ENCODE results near the gene RRAD.

RRAD gene

DNA sequence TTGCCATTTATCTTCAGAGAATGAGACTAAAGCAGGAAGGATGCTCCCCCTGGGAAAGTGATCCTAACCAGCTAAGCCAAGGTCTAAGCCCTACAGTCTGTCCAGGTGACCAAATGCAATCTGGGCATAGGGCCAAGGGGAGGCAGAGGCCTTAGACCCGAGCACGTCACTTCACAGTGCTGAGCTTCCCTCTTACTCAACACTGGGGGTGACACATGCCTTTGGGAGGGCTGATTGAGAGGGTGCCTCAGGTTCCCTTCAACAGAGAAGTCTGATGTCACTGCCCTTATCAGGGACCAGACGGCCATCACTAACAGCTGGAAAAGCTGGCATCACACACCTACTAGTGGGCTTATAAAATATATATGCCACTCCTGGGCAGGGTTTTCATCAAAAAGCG lies 4.9 kb upstream of the RRAD start:
- no peaks in the 10 kb centered on the region for H3K27me3 Mint-ChIP-seq
- no peak overlapping the region for H3K27ac Mint-ChIP-seq

DNA sequence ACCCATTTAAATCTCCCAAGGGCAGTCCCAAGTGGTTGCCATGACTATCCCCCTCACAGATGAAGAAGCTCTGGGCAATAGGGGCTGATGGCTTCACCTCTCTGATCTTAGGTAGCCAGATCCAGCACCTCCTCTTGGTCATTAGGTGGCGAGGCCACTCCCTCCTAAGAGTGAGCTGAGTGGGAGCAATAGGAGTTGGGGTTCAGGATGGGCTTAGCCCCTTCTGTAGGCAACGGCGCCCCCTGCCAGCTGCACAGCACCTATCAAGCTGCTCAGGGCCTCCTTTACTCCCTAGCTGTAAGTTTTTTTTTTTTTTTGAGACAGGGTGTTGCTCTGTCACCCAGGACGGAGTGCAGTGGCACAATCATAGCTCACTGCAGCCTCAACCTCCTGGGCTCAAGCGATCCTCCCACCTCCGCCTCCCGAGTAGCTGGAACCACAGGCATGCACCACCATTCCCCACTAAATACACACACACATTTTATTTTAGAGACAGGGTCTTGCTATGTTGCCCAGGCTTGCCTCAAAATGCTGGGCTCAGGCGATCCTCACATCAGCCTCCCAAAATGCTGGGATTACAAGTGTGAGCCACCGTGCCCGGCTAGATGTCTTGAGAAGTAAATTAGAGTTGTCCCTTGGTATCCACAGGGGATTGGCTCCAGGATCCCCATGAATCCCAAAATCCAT lies 3.5 kb upstream of the RRAD start:
- peaks cover 26% of the 10 kb centered on the region for H3K4me1 Mint-ChIP-seq (ENCODE audit: low read depth)
- H3K27ac Mint-ChIP-seq = no peak overlapping the region
- no peak overlapping the region for H3K4me3 Mint-ChIP-seq
- no peaks in the 10 kb centered on the region for H3K9me3 Mint-ChIP-seq (ENCODE audit: low read depth)
- no peaks in the 10 kb centered on the region for H3K27me3 Mint-ChIP-seq
- peaks cover 3% of the 10 kb centered on the region for H3K36me3 Mint-ChIP-seq

More for the DNA sequence above, 4.9 kb upstream of the RRAD start:
- Mint-ChIP-seq H3K4me3 (no peak overlapping the region), H3K4me1 (ENCODE audit: low read depth) (peaks cover 26% of the 10 kb centered on the region), H3K36me3 (peaks cover 3% of the 10 kb centered on the region), H3K9me3 (ENCODE audit: low read depth) (no peaks in the 10 kb centered on the region)

DNA sequence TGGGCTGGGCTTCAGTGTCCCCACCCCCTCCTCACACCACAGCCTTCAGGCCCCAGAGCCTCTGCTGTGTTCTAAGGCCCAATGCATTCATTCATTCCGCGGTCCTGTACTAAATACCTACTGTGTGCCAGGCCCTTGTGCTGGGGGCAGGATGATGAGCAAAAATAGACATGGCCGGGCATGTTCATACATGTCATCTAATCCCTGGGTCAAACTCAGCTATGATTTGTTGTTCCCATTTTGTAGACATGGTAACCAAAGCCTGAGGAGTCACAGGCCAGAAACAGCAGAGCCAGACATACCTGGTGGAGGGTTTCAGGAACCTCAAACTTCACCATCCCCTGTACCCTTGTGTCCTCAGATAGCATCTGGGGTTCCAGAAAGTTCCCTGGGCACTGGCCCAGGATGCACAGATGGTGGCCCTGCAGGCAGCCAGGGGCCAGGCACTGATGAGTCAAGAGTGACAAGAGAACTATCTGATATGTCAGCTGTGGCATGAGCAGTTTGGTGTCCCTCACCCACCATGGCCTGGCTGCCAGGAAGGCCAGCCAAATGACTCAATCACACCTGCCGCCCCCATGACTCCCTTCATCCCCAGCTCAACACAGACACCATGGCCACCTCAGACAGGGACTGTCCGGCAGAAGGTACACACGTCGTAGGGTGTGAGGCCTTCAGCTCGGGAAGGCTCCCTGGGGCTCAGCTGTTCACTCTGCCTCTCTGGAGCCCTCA lies 2.7 kb upstream of the RRAD start:
- Mint-ChIP-seq H3K36me3 (no peaks in the 10 kb centered on the region), H3K4me3 (no peak overlapping the region), H3K9me3 (ENCODE audit: low read depth) (no peaks in the 10 kb centered on the region), H3K4me1 (ENCODE audit: low read depth) (peaks cover 18% of the 10 kb centered on the region), H3K27ac (no peak overlapping the region), H3K27me3 (peaks cover 7% of the 10 kb centered on the region)

DNA sequence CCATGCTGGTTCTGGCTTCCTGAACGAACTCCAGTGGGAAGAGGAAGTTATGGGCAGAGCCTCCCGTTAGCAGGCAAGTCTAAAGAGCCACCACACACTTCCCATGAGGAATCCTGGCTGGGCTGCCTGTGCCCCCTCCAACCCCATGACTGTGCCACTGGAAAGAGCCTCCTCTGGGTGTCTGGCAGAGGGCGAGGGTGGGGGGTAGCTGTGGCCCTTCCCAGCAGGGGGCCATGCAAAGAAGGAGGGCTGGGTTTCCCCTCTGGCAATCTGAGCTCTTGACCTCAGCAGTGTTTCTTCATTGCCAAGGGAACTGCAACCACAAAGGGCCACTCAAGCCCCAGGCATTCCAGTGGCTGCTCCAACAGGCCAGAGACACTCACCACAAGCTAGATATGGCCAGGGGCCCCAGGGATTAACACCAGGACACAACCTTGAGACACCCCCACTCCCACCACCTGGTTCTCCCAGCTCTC lies 1.7 kb upstream of the RRAD start:
- Mint-ChIP-seq H3K4me3 (no peak overlapping the region), H3K36me3 (no peaks in the 10 kb centered on the region), H3K27me3 (peaks cover 7% of the 10 kb centered on the region), H3K9me3 (ENCODE audit: low read depth) (no peaks in the 10 kb centered on the region), H3K4me1 (ENCODE audit: low read depth) (peaks cover 8% of the 10 kb centered on the region), H3K27ac (no peak overlapping the region)

DNA sequence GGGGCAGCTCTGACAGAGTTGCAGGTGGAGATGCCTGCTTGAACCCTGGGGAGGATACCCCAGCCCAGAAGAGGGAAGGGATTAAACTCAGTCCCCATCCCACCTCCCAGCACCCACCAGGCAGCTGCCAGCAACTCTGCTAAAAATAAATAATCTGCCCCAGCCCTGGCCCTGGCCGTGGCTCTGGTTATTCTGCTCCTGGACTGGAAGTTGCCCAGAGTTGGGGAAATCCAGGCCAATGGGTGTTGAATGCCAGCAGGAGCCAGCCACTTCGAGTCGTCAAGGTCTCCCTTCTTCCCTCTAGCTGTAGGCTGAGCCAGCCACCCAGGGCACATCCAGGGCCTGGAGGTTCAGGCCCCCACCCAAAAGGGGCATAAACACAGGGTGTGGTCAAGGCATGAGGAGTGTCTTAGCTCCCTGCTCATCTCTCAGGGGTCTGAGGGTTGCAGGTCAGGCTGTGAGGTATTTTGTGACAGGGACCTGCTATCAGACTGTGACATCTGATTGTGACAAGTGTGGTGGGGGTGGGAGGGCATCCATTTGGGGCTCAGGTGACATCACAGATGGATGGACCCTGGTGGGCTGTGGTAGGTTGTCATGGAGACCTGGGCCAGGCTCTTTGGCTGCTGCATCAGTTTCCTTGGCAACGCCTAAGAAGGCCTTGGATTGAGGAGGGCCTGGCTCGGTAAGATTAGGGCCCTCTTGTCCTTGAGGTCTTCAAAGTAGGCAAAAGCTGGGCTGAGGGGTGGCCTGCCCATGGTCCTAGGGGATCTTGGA lies 1.0 kb upstream of the RRAD start:
- peak overlapping the region; percentile 20 for H3K4me3 Mint-ChIP-seq
- H3K4me1 Mint-ChIP-seq (ENCODE audit: low read depth) = peaks cover 3% of the 10 kb centered on the region
- no peak overlapping the region for H3K27ac Mint-ChIP-seq

DNA sequence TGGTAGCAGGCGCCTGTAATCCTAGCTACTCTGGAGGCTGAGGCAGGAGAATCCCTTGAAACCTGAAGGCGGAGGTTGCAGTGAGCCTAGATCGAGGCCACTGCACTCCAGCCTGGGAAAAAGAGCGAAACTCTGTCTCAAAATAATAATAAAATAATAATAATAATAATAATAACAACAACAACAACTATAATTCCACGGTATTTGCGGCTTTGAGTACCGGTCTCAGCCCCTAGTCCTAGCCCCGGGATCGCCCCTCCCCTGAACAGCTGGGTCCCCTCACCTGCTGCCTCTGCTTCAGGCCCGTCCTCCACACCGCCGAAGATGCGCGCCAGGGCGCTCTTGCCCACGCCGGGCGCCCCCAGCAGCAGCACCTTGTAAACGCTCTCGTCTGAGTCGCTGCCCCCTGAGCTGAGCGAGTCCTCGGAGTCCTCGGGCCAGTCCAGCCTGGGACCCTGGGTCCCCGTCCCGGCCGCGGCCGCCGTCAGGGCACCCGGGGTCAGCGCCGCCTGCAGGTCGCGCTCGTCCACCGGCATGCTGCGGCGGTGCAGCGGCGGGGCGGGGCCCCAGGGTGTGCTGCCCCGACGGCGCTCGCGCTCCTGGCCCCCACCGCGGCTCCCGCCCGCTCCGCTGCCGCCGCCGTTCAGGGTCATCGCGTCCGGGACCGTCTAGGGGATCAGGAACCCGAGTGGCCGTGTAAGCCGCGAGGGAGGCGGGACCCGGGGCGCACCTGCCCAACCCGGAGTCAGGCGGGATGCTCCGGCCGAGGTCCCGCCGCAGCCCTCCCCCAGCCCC lies 611 bp downstream of the RRAD start:
- no peak overlapping the region for H3K27ac Mint-ChIP-seq
- peaks cover 9% of the 10 kb centered on the region for H3K27me3 Mint-ChIP-seq
- peaks cover 3% of the 10 kb centered on the region for H3K4me1 Mint-ChIP-seq (ENCODE audit: low read depth)
- peak overlapping the region; percentile 38 for H3K4me3 Mint-ChIP-seq
- no peaks in the 10 kb centered on the region for H3K36me3 Mint-ChIP-seq
- no peaks in the 10 kb centered on the region for H3K9me3 Mint-ChIP-seq (ENCODE audit: low read depth)

More for the DNA sequence above, 1.0 kb upstream of the RRAD start:
- peaks cover 8% of the 10 kb centered on the region for H3K27me3 Mint-ChIP-seq
- no peaks in the 10 kb centered on the region for H3K36me3 Mint-ChIP-seq
- H3K9me3 Mint-ChIP-seq (ENCODE audit: low read depth) = no peaks in the 10 kb centered on the region

DNA sequence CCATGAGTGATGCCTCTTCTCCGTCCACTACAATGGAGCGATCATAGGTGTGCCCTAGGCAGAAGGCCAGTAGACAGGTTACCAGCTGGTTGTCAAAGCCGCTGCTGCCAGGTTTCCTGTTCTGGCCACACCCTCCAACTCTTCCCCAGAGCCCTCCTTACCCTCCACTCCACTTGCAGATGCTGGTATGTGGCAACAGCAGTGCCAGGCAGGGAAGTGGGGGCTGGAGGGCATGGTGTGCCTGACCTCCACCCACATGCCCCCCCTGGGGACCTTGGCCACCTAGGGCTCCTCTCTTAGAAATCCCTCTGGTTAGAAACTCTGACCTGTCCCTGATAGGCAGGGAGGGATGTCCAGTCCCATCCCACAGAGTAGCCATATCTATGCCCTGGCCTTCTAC lies 1.5 kb downstream of the RRAD start:
- H3K27ac Mint-ChIP-seq = no peak overlapping the region
- H3K4me3 Mint-ChIP-seq = no peak overlapping the region
- peaks cover 12% of the 10 kb centered on the region for H3K27me3 Mint-ChIP-seq
- H3K9me3 Mint-ChIP-seq (ENCODE audit: low read depth) = no peaks in the 10 kb centered on the region
- H3K36me3 Mint-ChIP-seq = no peaks in the 10 kb centered on the region
- H3K4me1 Mint-ChIP-seq (ENCODE audit: low read depth) = peaks cover 3% of the 10 kb centered on the region

DNA sequence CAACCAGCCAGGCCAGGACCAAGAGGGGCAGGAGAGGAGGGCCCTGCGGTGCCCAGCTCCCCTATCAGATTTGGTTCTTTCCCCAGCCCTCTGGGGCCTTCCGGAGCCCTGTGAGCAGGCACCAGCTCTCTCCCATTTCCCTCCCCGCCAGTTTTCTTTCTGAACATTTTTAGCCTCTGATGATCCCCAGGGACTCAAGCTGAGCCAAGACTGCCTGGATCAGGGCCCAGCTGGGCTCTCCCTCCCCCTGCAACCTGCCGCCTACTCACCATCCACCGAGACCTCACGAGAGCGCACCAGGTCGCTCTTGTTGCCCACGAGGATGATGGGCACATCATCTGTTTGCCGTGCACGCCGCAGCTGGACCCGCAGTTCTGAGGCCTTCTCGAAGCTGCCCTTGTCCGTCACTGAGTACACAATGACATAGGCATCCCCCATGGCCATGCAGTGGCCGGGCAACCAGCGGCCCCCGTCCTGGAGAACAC lies 2.0 kb downstream of the RRAD start:
- Mint-ChIP-seq H3K4me1 (ENCODE audit: low read depth) (peaks cover 3% of the 10 kb centered on the region), H3K4me3 (no peak overlapping the region), H3K27me3 (peaks cover 12% of the 10 kb centered on the region), H3K36me3 (no peaks in the 10 kb centered on the region), H3K9me3 (ENCODE audit: low read depth) (no peaks in the 10 kb centered on the region), H3K27ac (no peak overlapping the region)

DNA sequence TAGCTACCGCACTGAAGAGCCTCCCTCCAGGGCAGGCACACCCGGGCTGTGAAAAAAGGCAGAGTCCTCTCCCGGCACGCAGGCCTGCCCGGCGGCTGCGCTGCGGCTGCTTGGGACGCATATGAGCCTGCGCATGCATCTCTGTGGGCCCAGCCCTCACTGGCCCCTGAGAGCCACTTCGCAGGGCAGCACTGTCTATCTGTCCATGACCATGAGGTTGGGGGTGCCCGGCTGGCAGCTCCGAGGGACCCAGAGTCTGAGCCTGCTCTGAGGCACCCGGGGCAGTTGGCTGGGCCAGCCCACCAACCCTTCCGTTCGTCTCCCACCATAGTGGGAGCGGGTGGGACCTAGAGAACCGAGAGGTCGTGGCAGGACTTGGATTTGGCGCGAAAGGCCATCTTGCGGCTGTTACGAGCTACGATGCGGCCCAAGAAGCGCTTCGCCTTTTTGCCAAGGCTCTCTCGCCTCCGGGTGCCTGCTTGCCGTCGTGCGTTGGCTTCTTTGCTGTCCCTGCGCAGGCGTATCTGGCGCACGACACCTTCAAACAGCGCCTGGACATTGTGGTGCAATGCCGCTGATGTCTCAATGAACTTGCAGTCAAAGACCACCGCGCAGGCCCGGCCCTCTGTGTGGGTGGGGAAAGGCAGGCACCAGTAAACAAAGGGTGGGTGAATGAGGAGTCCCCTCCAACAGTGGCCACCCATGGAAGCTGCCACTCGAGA lies 3.4 kb downstream of the RRAD start:
- Mint-ChIP-seq H3K9me3 (ENCODE audit: low read depth) (no peaks in the 10 kb centered on the region), H3K27ac (no peak overlapping the region), H3K36me3 (no peaks in the 10 kb centered on the region), H3K27me3 (peaks cover 12% of the 10 kb centered on the region), H3K4me3 (no peak overlapping the region), H3K4me1 (ENCODE audit: low read depth) (peaks cover 3% of the 10 kb centered on the region)

DNA sequence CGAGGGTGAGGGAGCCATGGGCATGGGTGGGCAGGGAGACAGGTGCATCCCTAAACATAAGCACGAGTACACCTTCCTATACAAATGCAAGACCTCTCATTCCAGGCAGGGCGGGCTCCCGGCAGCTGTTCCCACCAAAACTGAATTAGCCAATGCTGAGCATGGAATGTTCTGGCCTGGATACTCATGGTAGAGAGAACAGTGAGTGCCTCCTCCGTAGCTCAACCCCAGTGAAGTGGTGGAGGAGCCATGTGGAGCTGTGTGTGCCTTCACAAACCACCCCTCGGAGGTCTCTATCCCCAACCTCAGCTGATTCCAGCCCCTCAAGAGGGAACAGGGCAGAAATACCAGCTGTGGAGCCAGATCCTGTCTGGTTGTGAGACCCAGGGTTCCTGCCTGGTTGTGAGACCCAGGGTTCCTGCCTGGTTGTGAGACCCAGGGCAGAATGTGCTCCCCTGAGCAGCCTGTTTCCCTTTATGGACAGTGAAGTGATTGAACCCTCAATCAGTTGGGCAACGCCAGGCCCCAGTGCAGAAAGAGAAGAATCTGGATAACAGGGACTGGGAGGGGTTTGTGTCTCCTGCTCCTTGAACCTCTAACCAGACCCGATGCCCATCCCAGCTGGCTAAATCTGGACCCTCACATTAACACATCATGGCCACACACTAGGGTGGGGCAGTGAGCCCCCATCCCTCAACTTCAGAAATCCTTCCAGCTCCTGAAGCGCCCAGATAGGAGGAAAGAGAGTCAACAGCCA lies 4.2 kb downstream of the RRAD start:
- H3K9me3 Mint-ChIP-seq (ENCODE audit: low read depth) = no peaks in the 10 kb centered on the region
- H3K27me3 Mint-ChIP-seq = peaks cover 12% of the 10 kb centered on the region
- no peak overlapping the region for H3K27ac Mint-ChIP-seq
- peaks cover 3% of the 10 kb centered on the region for H3K4me1 Mint-ChIP-seq (ENCODE audit: low read depth)
- no peaks in the 10 kb centered on the region for H3K36me3 Mint-ChIP-seq
- H3K4me3 Mint-ChIP-seq = no peak overlapping the region

DNA sequence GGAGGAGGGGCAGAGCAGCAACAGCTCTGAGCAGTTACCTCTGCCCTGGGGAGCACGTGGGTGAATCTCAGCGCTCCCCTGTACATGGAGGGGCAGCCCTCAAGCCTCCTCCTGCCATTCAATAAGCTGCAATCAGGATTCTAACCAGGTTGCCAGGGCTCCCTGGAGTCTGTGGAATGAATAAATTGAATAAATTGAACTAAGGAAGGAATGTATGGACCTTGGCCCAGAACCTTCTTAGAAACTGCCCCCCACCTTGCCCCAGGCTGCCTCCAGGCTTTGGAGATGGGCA lies 5.1 kb downstream of the RRAD start:
- Mint-ChIP-seq H3K36me3 (no peaks in the 10 kb centered on the region), H3K4me3 (no peak overlapping the region), H3K4me1 (ENCODE audit: low read depth) (peaks cover under 1% of the 10 kb centered on the region), H3K27ac (no peak overlapping the region), H3K27me3 (peaks cover 12% of the 10 kb centered on the region), H3K9me3 (ENCODE audit: low read depth) (no peaks in the 10 kb centered on the region)

DNA sequence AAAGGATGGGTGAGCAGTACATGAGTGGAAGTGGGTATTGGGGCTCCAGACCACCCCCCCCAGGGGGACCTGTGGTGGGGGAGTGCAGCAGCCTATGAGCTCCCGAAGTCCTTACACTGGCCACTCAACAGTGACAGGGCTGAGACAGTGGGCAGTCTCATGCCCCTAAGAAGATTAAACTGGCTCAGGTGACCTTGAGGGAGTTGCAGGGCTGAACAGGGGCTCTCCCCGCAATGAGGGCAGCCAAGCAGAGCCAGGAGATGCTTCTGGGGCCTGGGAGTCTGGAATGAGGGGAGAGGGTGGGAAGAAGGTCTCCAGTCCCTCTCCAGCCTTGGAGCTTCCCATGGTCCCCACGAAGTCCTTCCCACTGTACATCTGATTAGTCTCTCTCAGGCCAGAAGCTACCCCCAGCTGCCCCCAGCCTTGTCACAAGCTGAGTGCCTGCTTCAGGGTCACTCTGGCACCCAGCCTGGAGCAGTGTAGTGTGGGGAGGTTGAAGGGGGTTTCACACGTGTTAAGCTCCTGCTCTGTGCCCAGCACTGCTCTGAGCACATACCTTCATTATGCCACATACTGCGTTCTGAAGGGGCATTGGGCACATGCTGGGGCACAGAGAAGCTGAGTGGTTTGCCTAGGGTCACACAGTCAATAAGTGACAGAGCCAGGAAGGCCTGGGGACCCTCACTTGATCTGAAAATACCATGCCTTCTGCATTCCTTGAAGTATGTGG lies 5.6 kb downstream of the RRAD start:
- Mint-ChIP-seq H3K4me1 (ENCODE audit: low read depth) (no peaks in the 10 kb centered on the region), H3K9me3 (ENCODE audit: low read depth) (no peaks in the 10 kb centered on the region), H3K4me3 (no peak overlapping the region), H3K27ac (no peak overlapping the region), H3K27me3 (peaks cover 12% of the 10 kb centered on the region), H3K36me3 (no peaks in the 10 kb centered on the region)
